ENCODE results near the gene F2RL3. TPM values are rescaled to one million over a fixed set of nuclear protein-coding genes. Genes with fewer than 3 reads are reported as not detected.

F2RL3 gene
- polyA plus RNA-seq, 1 donor (not counting 4 experiments of a cell fraction or from before 2014, with no cell fraction given) = not detected

GRCh38 chr19:16901491-16902175, 12.8 kb downstream of the F2RL3 start:
- FAIRE-seq = no peak
- no peak overlapping the region for H2AFZ ChIP-seq (ENCODE audit: control insufficient read depth, low read length)
- no peaks in the 10 kb centered on the region for H3K9me1 ChIP-seq (ENCODE audit: control insufficient read depth, extremely low read depth, insufficient read depth, low read length)
- no peaks in the 10 kb centered on the region for H3K9me3 ChIP-seq (ENCODE audit: control insufficient read depth, low read depth, low read length)
- no peak for DNase-seq (ENCODE audit: low read depth, low spot score)
- no peaks in the 10 kb centered on the region for H3K36me3 ChIP-seq (ENCODE audit: control insufficient read depth in 2 of 2, extremely low read depth in 1 of 2, insufficient read depth in 2 of 2, low read length in 2 of 2)
- TF ChIP-seq CTCF (optimal IDR thresholded peaks at IDR 0.05 in 1 of 3, IDR thresholded peaks at IDR 0.05 in 1 of 3, conservative IDR thresholded peaks at IDR 0.05 in 1 of 3; ENCODE audit: extremely low read depth in 1 of 3, insufficient read depth in 2 of 3, low read length in 3 of 3) = no peak
- TF ChIP-seq EZH2 (IDR thresholded peaks at IDR 0.05; ENCODE audit: low read length) = no peak
- H3K79me2 ChIP-seq (ENCODE audit: control insufficient read depth, insufficient read depth, low read length) = no peaks in the 10 kb centered on the region
- no peak overlapping the region for H3K27ac ChIP-seq (ENCODE audit: control insufficient read depth, insufficient read depth, low read length)
- no peaks in the 10 kb centered on the region for H3K27me3 ChIP-seq (ENCODE audit: control insufficient read depth, extremely low read depth, insufficient read depth, low read length)
- H3K4me3 ChIP-seq (ENCODE audit: control insufficient read depth in 2 of 3, extremely low read depth in 1 of 3, insufficient read depth in 2 of 3, low read depth in 1 of 3, low read length in 3 of 3) = no peak overlapping the region
- dilution Hi-C loops (cut with MboI; ENCODE audit: extremely low pct_ligation_motif_present, low sequenced_read_pairs) = no loop called here
- H3K4me2 ChIP-seq (ENCODE audit: control insufficient read depth, extremely low read depth, insufficient read depth, low read depth, low read length) = no peak overlapping the region
- H3K4me1 ChIP-seq (ENCODE audit: control insufficient read depth, extremely low read depth, insufficient read depth, low read length) = no peaks in the 10 kb centered on the region
- no peaks in the 10 kb centered on the region for H4K20me1 ChIP-seq (ENCODE audit: control insufficient read depth, extremely low read depth, insufficient read depth, low read length)
- H3K9ac ChIP-seq (ENCODE audit: control insufficient read depth, extremely low read depth, insufficient read depth, low read length) = no peak overlapping the region

- Histone ChIP-seq H3K27me3 (ENCODE audit: control insufficient read depth, extremely low read depth, insufficient read depth, low read length) (no peaks in the 10 kb centered on the region), H3K4me1 (ENCODE audit: control insufficient read depth, extremely low read depth, insufficient read depth, low read length) (no peaks in the 10 kb centered on the region), H2AFZ (ENCODE audit: control insufficient read depth, low read length) (no peak overlapping the region), H3K4me2 (ENCODE audit: control insufficient read depth, extremely low read depth, insufficient read depth, low read depth, low read length) (no peak overlapping the region), H4K20me1 (ENCODE audit: control insufficient read depth, extremely low read depth, insufficient read depth, low read length) (no peaks in the 10 kb centered on the region), H3K9me1 (ENCODE audit: control insufficient read depth, extremely low read depth, insufficient read depth, low read length) (no peaks in the 10 kb centered on the region), H3K27ac (ENCODE audit: control insufficient read depth, insufficient read depth, low read length) (no peak overlapping the region), H3K9ac (ENCODE audit: control insufficient read depth, extremely low read depth, insufficient read depth, low read length) (no peak overlapping the region), H3K36me3 (ENCODE audit: control insufficient read depth in 2 of 2, extremely low read depth in 1 of 2, insufficient read depth in 2 of 2, low read length in 2 of 2) (no peaks in the 10 kb centered on the region), H3K4me3 (ENCODE audit: control insufficient read depth in 2 of 3, extremely low read depth in 1 of 3, insufficient read depth in 2 of 3, low read depth in 1 of 3, low read length in 3 of 3) (no peak overlapping the region), H3K79me2 (ENCODE audit: control insufficient read depth, insufficient read depth, low read length) (no peaks in the 10 kb centered on the region), H3K9me3 (ENCODE audit: control insufficient read depth, low read depth, low read length) (no peaks in the 10 kb centered on the region)
- DNase-seq (ENCODE audit: low read depth, low spot score) (no peak), FAIRE-seq (no peak)
- TF ChIP-seq EZH2 (IDR thresholded peaks at IDR 0.05; ENCODE audit: low read length) (no peak), CTCF (optimal IDR thresholded peaks at IDR 0.05 in 1 of 3, IDR thresholded peaks at IDR 0.05 in 1 of 3, conservative IDR thresholded peaks at IDR 0.05 in 1 of 3; ENCODE audit: extremely low read depth in 1 of 3, insufficient read depth in 2 of 3, low read length in 3 of 3) (no peak)
- dilution Hi-C loops (cut with MboI; ENCODE audit: extremely low pct_ligation_motif_present, low sequenced_read_pairs) = no loop called here
Measured at GRCh38 chr19:16902545-16902944, 13.7 kb downstream of the F2RL3 start.

Data from keratinocyte (primary cell).